NB4 (cell line): Measurements from ENCODE around the gene PMEPA1.

Source experiments
- DNase-seq: peaks from one replicate; pipeline ENCODE4 v3.0.0; 2010; ENCODE audit warnings: low read depth
- H3K4me3 ChIP-seq: one replicate; pipeline ENCODE4 v1.5.1; 2011; ENCODE audit warnings: mild to moderate bottlenecking, low read depth, low read length, moderate library complexity
- MYC ChIP-seq: IDR thresholded peaks from 2 replicates; pipeline ENCODE4 v1.6.1; 2011; ENCODE audit warnings: low read depth, low read length
- POLR2A ChIP-seq: IDR thresholded peaks from 2 replicates; pipeline ENCODE4 v1.6.1; 2011; ENCODE audit warnings: mild to moderate bottlenecking; ENCODE audit not compliant: insufficient read length; ENCODE audit errors: extremely low read depth
- TF ChIP-seq, protein P1 (sequence below): IDR thresholded peaks from one replicate; pipeline ENCODE4 v1.5.1; 2012; ENCODE audit warnings: low read depth, low read length
- TF ChIP-seq, protein P2 (sequence below): IDR thresholded peaks from 2 replicates; pipeline ENCODE4 v1.6.1; 2011; ENCODE audit warnings: low read depth, low read length

Gene PMEPA1

GRCh38 chr20:57609086-57609841 is 100.6 kb downstream of the PMEPA1 start:
- no peak for DNase-seq
- TF ChIP-seq, protein P1, sequence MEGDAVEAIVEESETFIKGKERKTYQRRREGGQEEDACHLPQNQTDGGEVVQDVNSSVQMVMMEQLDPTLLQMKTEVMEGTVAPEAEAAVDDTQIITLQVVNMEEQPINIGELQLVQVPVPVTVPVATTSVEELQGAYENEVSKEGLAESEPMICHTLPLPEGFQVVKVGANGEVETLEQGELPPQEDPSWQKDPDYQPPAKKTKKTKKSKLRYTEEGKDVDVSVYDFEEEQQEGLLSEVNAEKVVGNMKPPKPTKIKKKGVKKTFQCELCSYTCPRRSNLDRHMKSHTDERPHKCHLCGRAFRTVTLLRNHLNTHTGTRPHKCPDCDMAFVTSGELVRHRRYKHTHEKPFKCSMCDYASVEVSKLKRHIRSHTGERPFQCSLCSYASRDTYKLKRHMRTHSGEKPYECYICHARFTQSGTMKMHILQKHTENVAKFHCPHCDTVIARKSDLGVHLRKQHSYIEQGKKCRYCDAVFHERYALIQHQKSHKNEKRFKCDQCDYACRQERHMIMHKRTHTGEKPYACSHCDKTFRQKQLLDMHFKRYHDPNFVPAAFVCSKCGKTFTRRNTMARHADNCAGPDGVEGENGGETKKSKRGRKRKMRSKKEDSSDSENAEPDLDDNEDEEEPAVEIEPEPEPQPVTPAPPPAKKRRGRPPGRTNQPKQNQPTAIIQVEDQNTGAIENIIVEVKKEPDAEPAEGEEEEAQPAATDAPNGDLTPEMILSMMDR, result no peak
- no peak for TF ChIP-seq POLR2A
- no peak for TF ChIP-seq MYC
- TF ChIP-seq, protein P2, sequence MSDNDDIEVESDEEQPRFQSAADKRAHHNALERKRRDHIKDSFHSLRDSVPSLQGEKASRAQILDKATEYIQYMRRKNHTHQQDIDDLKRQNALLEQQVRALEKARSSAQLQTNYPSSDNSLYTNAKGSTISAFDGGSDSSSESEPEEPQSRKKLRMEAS, result no peak

GRCh38 chr20:57608516-57608915 is 101.3 kb downstream of the PMEPA1 start:
- DNase-seq, result no peak
- TF ChIP-seq, protein P1, result no peak
- TF ChIP-seq, protein P2, result no peak
- no peak for TF ChIP-seq POLR2A
- no peak for TF ChIP-seq MYC
- no peak overlapping the region for H3K4me3 ChIP-seq

More at GRCh38 chr20:57609086-57609841, 100.6 kb downstream of the PMEPA1 start:
- H3K4me3 ChIP-seq, result no peak overlapping the region

- no peak for DNase-seq
- H3K4me3 ChIP-seq, result no peak overlapping the region
- TF ChIP-seq, protein P1, result no peak
- no peak for TF ChIP-seq POLR2A
- no peak for TF ChIP-seq MYC
- TF ChIP-seq, protein P2, result no peak
Measured at GRCh38 chr20:57605878-57606277, 103.9 kb downstream of the PMEPA1 start.

GRCh38 chr20:57605045-57605444 is 104.8 kb downstream of the PMEPA1 start:
- TF ChIP-seq MYC, result no peak
- TF ChIP-seq, protein P1, result no peak
- TF ChIP-seq, protein P2, result no peak
- no peak for TF ChIP-seq POLR2A
- DNase-seq, result no peak
- no peak overlapping the region for H3K4me3 ChIP-seq

DNA sequence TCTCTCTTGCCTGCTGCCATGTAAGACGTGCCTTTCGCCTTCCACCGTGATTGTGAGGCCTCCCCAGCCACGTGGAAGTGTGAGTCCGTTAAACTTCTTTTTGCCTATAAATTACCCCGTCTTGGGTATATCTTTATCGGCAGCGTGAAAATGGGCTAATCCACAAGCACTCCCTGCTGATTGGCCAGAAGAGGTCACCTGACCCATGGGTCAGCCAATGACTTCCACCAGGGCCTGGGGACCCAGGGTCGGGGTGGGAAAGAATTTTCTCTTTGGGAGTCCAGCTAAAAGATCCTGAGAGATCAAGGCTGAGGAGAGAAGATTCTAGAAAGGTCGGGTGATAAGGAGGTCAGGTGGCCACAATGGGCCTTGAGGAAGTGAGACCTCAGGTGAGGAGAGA is 106.7 kb downstream of the PMEPA1 start:
- DNase-seq, result no peak
- TF ChIP-seq MYC, result no peak
- TF ChIP-seq, protein P1, result no peak
- TF ChIP-seq, protein P2, result no peak
- TF ChIP-seq POLR2A, result no peak
- H3K4me3 ChIP-seq, result no peak overlapping the region

DNA sequence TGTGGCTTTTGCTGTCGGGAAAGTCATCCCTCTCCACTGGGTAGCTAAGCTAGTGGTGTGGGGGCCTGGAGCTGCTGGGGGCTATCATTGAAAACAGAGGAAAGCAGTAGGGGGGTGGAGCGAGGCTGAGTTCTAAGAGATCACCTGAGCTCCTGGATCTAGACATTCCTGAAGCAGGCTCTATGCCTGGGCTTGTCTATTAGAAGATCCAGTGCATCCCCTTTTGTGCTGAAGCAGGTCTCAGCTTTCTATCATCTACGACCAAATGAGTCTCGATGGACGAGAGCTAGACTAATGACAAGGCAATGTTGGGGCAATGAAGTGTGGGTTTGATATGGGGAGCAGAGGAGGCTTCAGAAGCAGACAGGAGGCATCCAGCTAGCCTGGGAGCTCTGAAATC is 108.1 kb downstream of the PMEPA1 start:
- no peak overlapping the region for H3K4me3 ChIP-seq
- TF ChIP-seq, protein P2, result no peak
- TF ChIP-seq POLR2A (no peak), MYC (no peak)
- TF ChIP-seq, protein P1, result no peak

More for the DNA sequence above, 108.1 kb downstream of the PMEPA1 start:
- no peak for DNase-seq
